Suppressor macrophage treated with lipopolysaccharide for 1 hour (primary cell): Measurements from ENCODE around the gene NAV3.
"Not testable (repeated sequence)": the region's sequence is repeated elsewhere in the genome, so short reads cannot be mapped to it uniquely, and the experiment has no call there.

ENCODE experiments used
- DNase-seq, 3 donors: peaks; one replicate each; pipeline ENCODE4 v3.0.0-alpha.2; 2020 to 2022

NAV3 gene

DNA sequence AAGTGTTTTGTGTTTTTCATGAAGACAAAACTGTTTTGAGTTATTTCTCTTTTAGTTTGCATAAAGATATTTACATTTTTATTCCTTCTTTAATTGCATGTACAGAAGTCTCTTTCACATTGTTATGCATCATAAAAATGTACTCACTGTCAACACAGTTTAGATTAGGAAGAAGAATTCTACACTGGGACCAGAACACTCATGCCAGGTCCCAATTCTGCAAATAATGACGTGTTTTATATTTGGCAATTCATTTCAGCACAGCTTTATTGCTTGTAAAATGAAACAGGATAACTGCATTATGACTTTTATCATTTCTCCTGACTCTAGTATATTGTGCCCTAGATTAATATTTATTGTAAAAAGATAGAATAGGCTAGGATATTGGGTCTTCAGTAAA is 369.2 kb downstream of the NAV3 start:
- DNase-seq: no peak

DNA sequence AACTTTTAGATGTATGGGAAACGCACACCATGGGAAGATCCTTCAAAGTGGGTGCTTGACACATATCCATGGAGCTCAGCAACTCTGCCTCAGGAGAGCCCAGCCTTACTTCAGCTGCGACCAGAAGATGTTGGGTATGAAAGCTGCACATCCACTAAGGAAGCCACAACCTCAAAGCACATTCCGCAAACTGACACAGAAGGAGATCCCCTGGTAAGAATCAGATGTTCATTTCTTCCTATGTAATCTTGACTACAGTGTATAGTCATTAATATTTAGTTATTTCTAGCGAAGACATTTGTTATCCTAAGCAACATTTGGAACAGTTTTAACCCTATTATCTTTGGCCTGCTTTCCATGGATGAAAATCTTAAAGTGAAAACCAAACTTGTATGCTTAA is 374.2 kb downstream of the NAV3 start:
- no peak for DNase-seq

DNA sequence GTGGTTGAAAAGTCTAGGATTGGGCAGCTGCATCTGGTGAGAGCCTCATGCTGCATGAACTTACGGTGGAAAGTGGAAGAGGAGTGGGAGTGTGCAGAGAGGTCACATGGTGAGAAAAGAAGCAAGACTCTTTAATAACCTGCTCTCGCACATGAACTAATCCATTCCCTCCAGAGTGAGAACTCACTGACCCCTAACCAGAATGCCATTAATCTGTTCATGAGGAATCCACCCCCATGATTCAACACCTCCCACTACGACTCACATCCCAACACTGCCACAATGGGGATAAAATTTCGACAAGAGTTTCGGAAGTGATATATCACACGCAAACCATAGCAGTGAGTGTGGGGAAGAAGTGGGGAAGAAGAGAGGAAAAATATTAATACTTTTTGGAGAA is 377.4 kb downstream of the NAV3 start:
- DNase-seq: no peak

DNA sequence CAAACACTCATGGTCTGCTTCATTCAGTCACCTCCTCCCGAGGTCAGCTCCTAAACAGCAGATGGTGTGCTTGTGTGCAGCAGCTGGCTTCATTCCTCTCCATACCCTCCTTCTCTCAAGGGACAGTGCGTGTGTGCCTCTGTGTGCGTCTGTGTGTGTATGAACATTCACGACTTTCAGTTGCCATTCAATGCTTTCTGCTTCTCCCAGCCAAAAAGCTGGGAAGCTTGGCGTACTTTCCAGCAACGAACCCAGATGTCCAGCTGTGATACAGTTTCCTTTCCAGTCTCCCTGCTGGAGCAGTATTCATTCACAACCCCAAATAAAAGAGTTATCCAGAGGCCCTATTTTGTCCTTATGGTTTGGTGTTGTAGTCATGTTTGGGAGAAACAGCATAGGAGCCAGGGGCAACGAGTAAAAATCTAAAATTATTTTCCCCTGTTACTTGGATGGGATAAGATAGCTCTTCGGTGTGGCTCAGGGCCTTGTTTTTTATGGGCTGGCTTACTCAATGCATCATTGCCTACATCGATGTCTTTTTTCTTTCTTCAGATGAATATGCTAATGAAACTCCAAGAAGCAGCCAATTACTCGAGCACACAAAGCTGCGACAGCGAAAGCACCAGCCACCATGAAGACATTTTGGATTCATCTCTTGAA is 379.3 kb downstream of the NAV3 start:
- no peak for DNase-seq

DNA sequence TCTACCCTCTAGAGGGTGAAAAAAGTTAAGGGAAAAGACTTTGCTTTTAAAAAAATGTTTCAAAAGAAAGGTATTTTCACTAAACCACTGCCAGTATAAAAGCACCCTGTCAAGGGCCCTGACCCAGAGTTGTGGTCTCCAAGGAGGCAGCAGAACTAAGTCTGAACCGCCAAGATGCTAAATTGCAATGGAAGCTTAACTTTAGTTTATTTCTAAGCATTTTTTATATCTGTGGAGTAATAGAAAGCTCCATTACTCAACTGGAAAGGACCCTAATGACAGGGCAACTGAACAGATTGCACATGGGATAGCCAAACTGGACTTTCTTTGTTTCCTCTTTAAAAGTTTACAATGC is 379.8 kb downstream of the NAV3 start:
- no peak for DNase-seq

DNA sequence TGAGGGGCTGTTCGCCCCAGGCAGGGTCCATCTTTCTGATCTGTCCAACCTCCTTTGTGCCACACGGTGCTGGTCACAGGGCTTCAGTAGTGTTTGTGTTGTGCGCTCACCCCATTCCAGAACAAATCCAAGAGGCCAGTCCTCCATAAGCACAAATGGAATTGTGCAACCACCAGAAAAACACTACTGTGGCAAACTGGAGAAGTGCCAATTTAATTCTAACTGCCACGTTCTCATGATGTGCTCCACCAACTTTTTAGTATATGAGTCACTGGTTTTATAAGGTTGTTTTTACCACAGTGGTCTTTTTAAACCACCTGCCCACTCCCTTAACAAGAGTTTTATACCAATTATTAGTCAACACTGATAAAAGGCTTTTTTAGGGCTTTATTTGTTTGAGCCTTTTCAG is 380.2 kb downstream of the NAV3 start:
- DNase-seq: no peak

DNA sequence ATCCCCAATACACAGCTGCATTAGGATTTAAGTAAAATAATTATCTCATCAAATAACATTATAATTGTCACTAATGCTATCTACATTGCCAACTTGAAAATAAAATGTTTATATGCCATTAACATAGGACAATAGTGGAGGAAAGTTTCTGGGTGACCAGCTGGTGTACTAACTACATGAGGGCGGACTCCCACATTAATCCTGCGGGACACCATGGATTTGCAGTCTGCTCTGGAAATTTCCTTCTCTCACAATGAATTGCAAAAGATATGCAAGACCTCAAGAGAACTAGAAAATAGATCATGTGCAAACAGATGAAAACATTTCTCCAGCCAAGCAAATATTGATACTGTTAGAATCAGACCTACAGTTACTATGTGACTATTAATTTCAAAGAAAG is 390.1 kb downstream of the NAV3 start:
- DNase-seq: no peak

DNA sequence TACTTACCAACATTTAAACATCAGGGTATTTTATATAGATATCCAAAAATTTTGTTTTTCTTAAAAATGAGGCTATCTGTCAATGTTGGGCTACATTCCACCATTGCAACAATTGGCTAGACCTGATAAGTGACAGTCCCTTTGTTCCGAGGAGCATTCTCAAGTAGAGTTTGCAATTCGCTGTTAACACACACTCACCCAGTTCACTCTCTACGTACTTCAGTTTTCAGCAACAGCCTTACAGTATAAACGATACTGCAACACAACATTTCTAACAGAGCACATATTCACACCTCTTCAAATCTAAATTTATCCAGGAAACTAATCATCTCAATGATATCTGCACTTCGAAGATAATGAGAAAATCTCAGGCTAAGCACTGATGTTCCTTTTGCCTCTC is 393.5 kb downstream of the NAV3 start:
- no peak for DNase-seq

DNA sequence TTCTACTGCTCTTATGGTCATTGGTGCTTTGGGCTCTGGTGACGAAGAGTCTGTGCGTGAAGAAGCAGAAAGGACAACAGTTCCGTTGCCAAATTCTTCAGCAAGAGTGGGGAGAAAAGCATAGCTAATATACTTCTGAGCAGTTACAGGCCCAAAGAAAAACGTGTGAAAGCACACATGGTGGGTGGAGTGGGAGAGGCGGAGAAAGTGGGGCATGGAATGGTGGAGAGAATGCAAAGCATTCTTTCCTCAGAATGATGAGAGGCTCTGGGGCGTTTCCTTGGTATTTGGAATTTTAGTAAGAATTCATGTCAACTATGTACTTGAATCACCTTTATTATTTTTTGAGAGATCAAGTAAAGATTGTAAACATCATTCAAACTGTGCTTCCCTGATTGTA is 396.1 kb downstream of the NAV3 start:
- no peak for DNase-seq

DNA sequence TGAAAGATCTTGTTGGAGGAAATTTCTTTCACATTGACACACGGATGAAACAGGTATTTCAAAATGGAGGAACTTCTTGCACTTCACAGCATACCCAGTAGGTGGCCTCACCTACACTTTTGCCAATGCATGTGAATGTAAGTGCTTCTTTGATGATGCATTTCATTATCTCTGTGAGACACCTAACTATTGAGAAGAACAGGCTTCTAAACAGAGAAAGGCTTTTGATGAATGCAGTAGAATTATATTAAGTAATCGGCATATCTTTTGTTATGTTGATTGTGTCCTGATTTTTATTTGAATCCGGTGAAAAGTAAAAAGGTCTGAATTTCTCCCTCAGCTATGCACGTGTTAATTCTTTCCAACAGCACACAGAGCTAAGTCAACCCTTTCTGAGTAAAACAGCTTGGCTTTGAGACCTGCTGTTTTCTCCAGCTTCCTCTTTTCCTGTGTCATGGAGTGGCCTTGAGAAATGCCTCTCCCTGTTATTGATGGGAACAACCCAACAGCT is 399.0 kb downstream of the NAV3 start:
- DNase-seq: peak; percentile 7 to 30 (median 19)

DNA sequence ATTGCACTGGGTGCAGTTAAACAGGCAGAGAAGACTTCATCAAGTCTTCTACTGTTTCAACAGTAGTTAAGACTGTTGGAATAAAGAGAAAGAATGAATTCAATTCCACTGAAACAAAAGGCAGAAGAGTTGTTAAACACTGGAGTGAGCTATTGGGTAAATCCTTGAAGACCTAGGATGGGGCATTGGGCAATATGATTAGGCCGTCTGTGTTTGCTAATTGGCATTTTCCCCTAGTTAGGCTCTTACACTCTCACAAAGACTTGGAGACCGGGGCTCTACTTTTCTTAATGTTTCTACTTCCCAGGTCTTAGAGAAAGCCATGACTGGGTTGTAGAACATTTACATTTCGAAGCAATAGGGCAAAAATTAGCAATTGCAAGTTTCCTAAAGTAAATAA is 402.1 kb downstream of the NAV3 start:
- DNase-seq: no peak

DNA sequence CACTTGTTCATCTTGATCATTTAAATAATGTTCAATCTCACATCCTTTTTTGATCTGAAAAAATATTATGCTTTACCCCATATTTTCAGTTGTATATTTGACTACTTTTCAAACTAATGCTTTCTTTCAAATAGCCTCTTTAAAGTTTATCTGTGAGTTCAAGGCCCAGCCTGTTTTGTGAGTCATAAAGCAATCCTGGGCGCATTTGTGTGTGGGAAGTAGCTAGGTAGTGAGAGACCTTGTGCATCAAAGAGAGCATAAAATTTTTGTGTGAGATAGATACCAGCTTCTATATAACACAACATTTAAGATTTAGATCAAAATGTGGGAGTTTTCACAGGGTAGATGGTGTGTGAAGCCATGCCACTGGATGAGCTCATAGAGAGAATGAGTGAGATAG is 405.6 kb downstream of the NAV3 start:
- DNase-seq: no peak

DNA sequence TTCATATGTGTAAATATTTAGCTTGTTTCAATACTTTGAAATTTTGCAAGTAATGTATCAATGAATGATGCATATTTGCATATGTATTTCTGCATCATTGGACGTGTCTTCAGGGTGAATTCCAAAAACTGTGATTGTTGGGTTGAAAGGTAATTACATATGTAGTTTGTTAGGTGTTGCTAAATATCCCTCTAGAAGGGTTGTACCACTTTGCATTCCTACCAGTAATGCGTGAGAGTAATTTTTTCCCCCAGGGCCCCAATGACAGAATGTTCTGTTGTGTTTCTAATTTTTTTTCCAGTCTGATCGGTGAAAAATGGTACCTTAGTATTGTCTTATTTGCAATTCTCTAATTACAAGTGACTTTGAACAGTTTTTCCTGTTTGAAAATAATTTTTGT is 408.9 kb downstream of the NAV3 start:
- no peak for DNase-seq

DNA sequence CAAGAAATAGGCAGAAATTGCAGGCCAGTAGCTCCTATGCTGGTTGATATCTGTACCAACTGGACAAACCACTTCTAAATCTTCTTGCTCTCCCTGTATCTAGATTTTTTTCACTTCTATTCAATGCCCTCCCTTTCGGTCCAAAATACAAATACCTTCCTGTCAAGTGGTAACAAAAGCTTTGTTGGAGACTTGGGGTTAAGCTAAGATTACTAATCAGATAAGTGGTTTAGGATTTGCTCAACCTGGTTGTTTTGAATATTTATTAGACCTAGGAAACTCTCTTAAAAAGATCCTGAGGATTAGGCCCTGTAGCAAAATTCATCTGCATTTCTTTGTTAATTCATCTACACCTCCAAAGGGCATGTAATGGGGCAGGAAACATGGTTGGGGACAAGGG is 410.1 kb downstream of the NAV3 start:
- DNase-seq: no peak

DNA sequence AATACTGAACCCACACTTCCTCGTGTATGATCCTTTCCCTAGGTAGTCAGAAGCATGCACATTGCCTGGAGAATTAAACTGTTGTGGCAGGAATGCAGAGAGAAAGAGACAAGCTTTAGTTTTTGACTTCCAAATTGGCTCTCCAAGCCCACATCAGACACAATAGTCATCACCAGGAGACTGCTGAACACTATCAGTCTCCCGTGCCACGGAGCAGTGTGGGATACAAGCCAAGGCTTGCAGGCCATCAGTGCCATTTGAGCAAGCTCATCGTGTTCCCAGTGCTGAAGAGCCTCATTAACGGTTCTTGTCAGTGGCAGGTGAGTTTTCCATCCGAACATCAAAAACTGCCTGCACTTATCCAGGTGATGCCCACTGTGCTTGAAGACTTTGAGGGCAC is 410.8 kb downstream of the NAV3 start:
- no peak for DNase-seq

DNA sequence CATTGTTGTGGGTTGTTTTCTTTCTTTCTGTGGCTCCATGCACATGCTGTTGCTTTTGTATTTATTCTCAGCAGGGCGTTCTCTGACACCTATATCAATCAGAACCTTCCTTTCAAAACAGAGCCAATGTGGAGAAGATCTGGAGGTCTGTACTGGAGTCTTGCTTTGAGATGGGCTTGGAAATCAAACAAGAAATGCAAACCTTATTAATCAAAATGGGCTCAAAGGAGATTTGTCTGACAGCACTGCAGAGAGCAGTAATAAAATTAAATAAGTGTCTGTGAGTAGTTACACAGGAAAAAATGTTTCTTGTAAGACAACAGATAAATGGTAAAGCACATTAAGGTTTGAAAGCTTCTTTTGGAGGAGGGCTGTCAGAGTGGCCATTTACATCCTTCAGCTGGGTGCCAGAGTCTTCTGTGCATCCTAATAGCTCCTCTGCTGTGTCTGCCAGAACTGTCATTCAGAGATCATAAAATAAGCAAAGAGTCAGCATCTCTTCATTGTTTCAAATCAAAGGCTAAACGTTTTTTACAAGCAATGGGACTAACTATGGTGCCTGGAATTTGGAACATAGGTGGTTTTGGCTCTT is 414.3 kb downstream of the NAV3 start:
- no peak for DNase-seq

DNA sequence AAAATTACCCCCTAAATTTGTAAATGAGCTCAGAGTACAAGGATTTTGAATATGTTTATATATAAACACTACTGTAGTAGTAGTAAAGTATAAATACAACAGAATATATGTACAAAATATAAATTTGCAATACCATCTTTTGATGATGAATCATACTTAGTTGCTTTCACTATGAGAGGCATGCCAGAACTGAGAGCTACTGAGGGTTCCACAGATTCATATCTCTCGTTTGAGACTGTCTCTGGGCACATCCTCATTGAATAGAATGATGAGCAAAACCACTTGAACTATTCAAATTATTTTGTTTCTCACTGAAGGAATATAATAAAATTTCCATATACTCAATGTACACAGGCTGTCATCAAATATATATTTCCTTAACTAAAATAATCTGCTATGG is 417.6 kb downstream of the NAV3 start:
- no peak for DNase-seq

DNA sequence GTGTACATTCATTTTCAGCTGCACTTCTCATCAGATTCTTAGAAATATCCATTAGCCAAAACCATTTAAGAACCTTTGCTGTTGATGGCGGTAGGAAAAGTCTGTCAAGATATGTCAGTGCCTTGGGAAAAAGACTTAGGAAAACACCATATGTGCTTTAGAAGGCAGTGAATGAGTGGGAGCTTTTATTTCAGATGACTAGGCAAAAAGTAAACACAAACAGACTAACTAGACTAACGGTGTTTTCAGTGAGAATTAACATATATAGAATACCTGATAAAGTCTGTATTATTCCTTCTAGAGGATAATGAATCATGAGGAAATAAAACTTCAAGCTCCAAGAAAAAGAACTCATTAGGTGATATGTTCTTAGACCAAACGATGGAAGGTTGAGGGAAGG is 418.9 kb downstream of the NAV3 start:
- no peak for DNase-seq

DNA sequence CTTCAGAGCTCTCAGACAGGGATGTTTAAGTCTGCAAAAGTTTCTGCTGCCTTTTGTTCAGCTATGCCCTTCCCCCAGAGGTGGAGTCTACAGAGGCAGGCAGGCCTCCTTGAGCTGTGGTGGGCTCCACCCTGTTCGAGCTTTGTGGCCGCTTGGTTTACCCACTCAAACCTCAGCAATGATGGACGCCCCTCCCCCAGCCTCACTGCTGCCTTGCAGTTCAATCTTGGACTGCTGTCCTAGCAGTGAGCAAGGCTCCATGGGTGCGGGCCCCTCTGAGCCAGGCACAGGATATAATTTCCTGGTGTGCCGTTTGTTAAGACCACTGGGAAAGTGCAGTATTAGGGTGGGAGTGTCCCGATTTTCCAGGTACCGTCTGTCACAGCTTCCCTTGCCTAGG is 427.0 kb downstream of the NAV3 start:
- not testable (repeated sequence) for DNase-seq

DNA sequence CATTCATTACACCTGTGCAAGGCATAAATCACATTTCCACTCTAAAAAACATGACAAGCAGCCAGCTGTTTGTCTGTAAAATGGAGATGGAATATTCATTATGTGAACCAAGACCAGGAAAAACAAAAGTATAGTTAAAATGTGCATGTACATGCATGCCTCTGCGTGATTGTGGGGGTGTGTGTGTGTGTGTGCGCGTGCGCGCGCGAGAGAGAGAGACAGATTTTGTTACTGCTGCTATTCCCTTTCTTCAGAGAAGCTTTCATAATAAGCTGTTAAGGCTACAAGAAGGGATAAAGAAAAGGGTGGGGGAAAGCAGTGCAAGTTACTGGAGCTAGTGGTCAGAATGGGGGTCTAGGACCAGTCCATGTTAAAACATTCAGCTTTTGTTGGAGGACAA is 430.3 kb downstream of the NAV3 start:
- DNase-seq: no peak

DNA sequence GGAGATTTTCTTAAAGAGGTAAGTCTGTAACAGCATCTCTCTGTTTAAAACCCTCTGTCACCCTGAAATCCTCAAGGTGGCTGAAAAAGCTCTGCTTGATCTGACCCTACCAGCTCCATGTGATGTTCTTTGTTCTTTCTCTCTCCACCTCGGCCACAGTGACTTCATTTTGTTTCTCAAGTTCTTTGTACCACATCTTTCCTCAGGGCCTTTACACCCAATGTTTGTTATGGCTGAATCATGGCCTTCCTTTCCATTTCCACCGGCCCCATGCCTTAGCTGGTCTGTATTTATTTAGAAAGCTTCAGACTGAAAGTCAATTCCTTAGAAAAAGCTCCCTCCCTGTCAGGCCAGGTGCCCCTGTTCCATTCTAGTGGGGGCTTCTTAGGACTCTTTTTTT is 431.2 kb downstream of the NAV3 start:
- no peak for DNase-seq
